Prostate gland (tissue), 2 donors: ENCODE measurements around the gene KCNQ1.

ENCODE experiments used
- CTCF ChIP-seq, 4 experiments: fragments of 200-600 bp in 2 of 4; fragments of 450-650 bp in 2 of 4; sonication (generic) in 2 of 4; IDR thresholded peaks; 1 replicate in 3 of 4; 2 replicates in 1 of 4; pipeline ENCODE4 v1.5.1; 2016 to 2019; ENCODE audit warnings: antibody characterized with exemption in 4 of 4, mild to moderate bottlenecking in 2 of 4, moderate library complexity in 2 of 4
- POLR2AphosphoS5 ChIP-seq: sonication (generic); formaldehyde crosslinking; IDR thresholded peaks from one replicate; pipeline ENCODE4 v1.6.1; 2017; ENCODE audit warnings: antibody characterized with exemption

- TF ChIP-seq CTCF (IDR thresholded peaks at IDR 0.05) (no peak), POLR2AphosphoS5 (no peak)
These were observed 435.8 kb downstream of the KCNQ1 start for GRCh38 chr11:2880646-2881045.
